Keratinocyte (primary cell): ENCODE results near the gene HAUS1. TPM values are rescaled to one million over a fixed set of nuclear protein-coding genes. Genes with fewer than 3 reads are reported as not detected.

Experiments
- DNase-seq: peaks from one replicate; pipeline ENCODE4 v3.0.0-alpha.2; 2011; ENCODE audit warnings: low read depth, missing footprints, low spot score
- FAIRE-seq: peaks from 2 replicates; lab custom pipeline; 2011; peaks lifted over from hg19 to GRCh38; lab: Jason Lieb, UNC
- H2AFZ ChIP-seq: 2 replicates; pipeline ENCODE4 v1.6.0; 2012; ENCODE audit warnings: low read length, control low read depth, inconsistent platforms; ENCODE audit not compliant: control insufficient read depth
- H3K27ac ChIP-seq: 2 replicates; pipeline ENCODE4 v1.5.1; 2011; ENCODE audit warnings: low read length; ENCODE audit not compliant: control insufficient read depth, insufficient read depth
- H3K27me3 ChIP-seq: 3 replicates; pipeline ENCODE4 v1.6.0; 2011; ENCODE audit warnings: low read length; ENCODE audit not compliant: control insufficient read depth, insufficient read depth; ENCODE audit errors: extremely low read depth
- H3K36me3 ChIP-seq, 2 experiments: 2 replicates in 1 of 2; 3 replicates in 1 of 2; pipeline ENCODE4 v1.5.1; 2011; ENCODE audit warnings: low read length in 2 of 2, mild to moderate bottlenecking in 1 of 2; ENCODE audit not compliant: control insufficient read depth in 2 of 2, insufficient read depth in 2 of 2; ENCODE audit errors: extremely low read depth in 1 of 2
- H3K4me1 ChIP-seq: 3 replicates; pipeline ENCODE4 v1.5.1; 2011; ENCODE audit warnings: low read length; ENCODE audit not compliant: control insufficient read depth, insufficient read depth; ENCODE audit errors: extremely low read depth
- H3K4me2 ChIP-seq: 3 replicates; pipeline ENCODE4 v1.6.0; 2011; ENCODE audit warnings: low read depth, low read length; ENCODE audit not compliant: control insufficient read depth, insufficient read depth; ENCODE audit errors: extremely low read depth
- H3K4me3 ChIP-seq, 3 experiments: fragments of 200-600 bp in 1 of 3; sonication (generic) in 1 of 3; 2 replicates in 2 of 3; 3 replicates in 1 of 3; pipeline ENCODE4 v1.5.1; 2011 to 2016; ENCODE audit warnings: low read length in 3 of 3, mild to moderate bottlenecking in 3 of 3, control low read depth in 2 of 3, inconsistent platforms in 1 of 3, low read depth in 1 of 3, mixed read lengths in 1 of 3, mixed run types in 1 of 3, moderate library complexity in 1 of 3; ENCODE audit not compliant: control insufficient read depth in 2 of 3, insufficient read depth in 2 of 3; ENCODE audit errors: extremely low read depth in 1 of 3
- H3K79me2 ChIP-seq: 2 replicates; pipeline ENCODE4 v1.6.0; 2012; ENCODE audit warnings: low read length; ENCODE audit not compliant: control insufficient read depth, insufficient read depth
- H3K9ac ChIP-seq: 3 replicates; pipeline ENCODE4 v1.6.0; 2011; ENCODE audit warnings: low read length; ENCODE audit not compliant: control insufficient read depth, insufficient read depth; ENCODE audit errors: extremely low read depth
- H3K9me1 ChIP-seq: 3 replicates; pipeline ENCODE4 v1.6.0; 2011; ENCODE audit warnings: low read length; ENCODE audit not compliant: control insufficient read depth, insufficient read depth; ENCODE audit errors: extremely low read depth
- H3K9me3 ChIP-seq: 2 replicates; pipeline ENCODE4 v1.5.1; 2012; ENCODE audit warnings: low read depth, low read length; ENCODE audit not compliant: control insufficient read depth
- H4K20me1 ChIP-seq: 3 replicates; pipeline ENCODE4 v1.6.0; 2011; ENCODE audit warnings: low read length; ENCODE audit not compliant: control insufficient read depth, insufficient read depth; ENCODE audit errors: extremely low read depth
- EZH2 ChIP-seq: IDR thresholded peaks from one replicate; pipeline ENCODE4 v1.6.1; 2012; ENCODE audit warnings: inconsistent platforms, mild to moderate bottlenecking, low read length, moderate library complexity
- dilution Hi-C: fragments of 300-500 bp; cut with MboI; formaldehyde crosslinking; loops from one replicate; pipeline ENCODE4 v1.7.0; 2020; ENCODE audit warnings: low sequenced_read_pairs; ENCODE audit not compliant: extremely low pct_ligation_motif_present
- polyA plus RNA-seq, 5 experiments: library from polyadenylated mRNA; depleted of rRNA in 3 of 5; stranded (reverse) in 3 of 5; stranded (forward) in 1 of 5; unstranded in 1 of 5; fragments of >200 nt; gene quantifications; 1 replicate in 1 of 5; 2 replicates in 3 of 5; 3 replicates in 1 of 5; pipeline versions ENCODE4 v1.2.1 to v1.2.3, GENCODE V29; 2011 to 2012; ENCODE audit warnings: missing spikeins in 2 of 5, low read depth in 1 of 5, low replicate concordance in 1 of 5
- TF ChIP-seq, protein P1 (sequence below), 3 experiments: IDR thresholded peaks in 1 of 3; conservative IDR thresholded peaks in 1 of 3; optimal IDR thresholded peaks in 1 of 3; 2 replicates in 2 of 3; 3 replicates in 1 of 3; pipeline versions ENCODE3 to v1.5.1; 2011; ENCODE audit warnings: low read length in 3 of 3, mild to moderate bottlenecking in 3 of 3, moderate library complexity in 2 of 3, control low read depth in 1 of 3, inconsistent platforms in 1 of 3; ENCODE audit not compliant: insufficient read depth in 2 of 3; ENCODE audit errors: extremely low read depth in 1 of 3

The HAUS1 gene
- polyA plus RNA-seq, 1 donor (not counting 4 experiments of a cell fraction or from before 2014, with no cell fraction given): 39.5 TPM

DNA sequence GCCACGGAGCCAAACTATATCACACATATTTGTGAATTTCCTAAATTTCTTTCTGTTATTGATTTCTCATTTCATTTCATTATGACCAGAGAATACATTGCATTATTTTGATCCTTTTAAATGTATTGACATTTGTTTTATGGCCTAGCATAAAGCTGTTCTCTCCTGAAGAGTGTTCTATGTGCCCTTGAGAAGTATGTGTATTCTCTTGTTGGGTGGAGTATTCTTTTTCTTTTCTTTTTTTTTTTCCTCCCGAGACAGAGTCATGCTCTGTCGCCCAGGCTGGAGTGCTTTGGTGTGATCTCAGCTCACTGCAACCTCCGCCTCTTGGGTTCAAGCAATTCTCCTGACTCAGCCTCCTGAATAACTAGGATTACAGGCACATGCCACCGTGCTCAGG lies 5.2 kb downstream of the HAUS1 start:
- H2AFZ ChIP-seq: no peak overlapping the region
- peaks cover 3% of the 10 kb centered on the region for H3K4me1 ChIP-seq
- no peak for DNase-seq
- TF ChIP-seq, protein P1, sequence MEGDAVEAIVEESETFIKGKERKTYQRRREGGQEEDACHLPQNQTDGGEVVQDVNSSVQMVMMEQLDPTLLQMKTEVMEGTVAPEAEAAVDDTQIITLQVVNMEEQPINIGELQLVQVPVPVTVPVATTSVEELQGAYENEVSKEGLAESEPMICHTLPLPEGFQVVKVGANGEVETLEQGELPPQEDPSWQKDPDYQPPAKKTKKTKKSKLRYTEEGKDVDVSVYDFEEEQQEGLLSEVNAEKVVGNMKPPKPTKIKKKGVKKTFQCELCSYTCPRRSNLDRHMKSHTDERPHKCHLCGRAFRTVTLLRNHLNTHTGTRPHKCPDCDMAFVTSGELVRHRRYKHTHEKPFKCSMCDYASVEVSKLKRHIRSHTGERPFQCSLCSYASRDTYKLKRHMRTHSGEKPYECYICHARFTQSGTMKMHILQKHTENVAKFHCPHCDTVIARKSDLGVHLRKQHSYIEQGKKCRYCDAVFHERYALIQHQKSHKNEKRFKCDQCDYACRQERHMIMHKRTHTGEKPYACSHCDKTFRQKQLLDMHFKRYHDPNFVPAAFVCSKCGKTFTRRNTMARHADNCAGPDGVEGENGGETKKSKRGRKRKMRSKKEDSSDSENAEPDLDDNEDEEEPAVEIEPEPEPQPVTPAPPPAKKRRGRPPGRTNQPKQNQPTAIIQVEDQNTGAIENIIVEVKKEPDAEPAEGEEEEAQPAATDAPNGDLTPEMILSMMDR (optimal IDR thresholded peaks at IDR 0.05 in 1 of 3, IDR thresholded peaks at IDR 0.05 in 1 of 3, conservative IDR thresholded peaks at IDR 0.05 in 1 of 3; ENCODE audit: extremely low read depth in 1 of 3, insufficient read depth in 2 of 3, low read length in 3 of 3): no peak
- TF ChIP-seq EZH2: no peak
- dilution Hi-C loops: no loop called here
- H4K20me1 ChIP-seq: no peaks in the 10 kb centered on the region
- FAIRE-seq: no peak
- no peaks in the 10 kb centered on the region for H3K36me3 ChIP-seq
- H3K9ac ChIP-seq: no peak overlapping the region
- H3K79me2 ChIP-seq: peaks cover 3% of the 10 kb centered on the region
- no peak overlapping the region for H3K27ac ChIP-seq
- no peaks in the 10 kb centered on the region for H3K9me3 ChIP-seq
- H3K27me3 ChIP-seq: no peaks in the 10 kb centered on the region
- no peak overlapping the region for H3K4me2 ChIP-seq
- H3K9me1 ChIP-seq: no peaks in the 10 kb centered on the region
- H3K4me3 ChIP-seq: no peak overlapping the region

DNA sequence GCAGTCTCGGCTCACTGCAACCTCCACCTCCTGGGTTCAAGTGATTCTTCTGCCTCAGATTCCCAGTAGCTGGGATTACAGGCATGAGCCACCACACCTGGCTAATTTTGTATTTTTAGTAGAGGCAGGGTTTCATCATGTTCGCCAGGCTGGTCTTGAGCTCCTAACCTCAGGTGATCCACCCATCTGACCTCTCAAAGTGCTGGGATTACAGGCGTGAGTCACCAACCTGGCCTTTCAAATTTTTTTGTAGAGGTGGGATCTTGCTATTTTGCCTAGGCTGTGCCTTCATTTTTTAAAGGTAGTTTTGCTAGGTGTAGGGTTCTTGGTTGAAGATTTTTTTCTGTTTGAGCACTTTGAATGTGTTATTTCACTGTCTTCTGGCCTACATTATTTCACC lies 6.2 kb downstream of the HAUS1 start:
- Histone ChIP-seq H2AFZ (no peak overlapping the region), H3K9me3 (no peaks in the 10 kb centered on the region), H3K9me1 (no peaks in the 10 kb centered on the region), H3K36me3 (no peaks in the 10 kb centered on the region), H4K20me1 (no peaks in the 10 kb centered on the region), H3K27me3 (no peaks in the 10 kb centered on the region), H3K27ac (no peak overlapping the region), H3K9ac (no peak overlapping the region), H3K4me3 (no peak overlapping the region), H3K4me1 (peaks cover 3% of the 10 kb centered on the region), H3K79me2 (no peaks in the 10 kb centered on the region), H3K4me2 (no peak overlapping the region)
- DNase-seq (no peak), FAIRE-seq (no peak)
- dilution Hi-C loops: no loop called here
- no peak for TF ChIP-seq EZH2
- TF ChIP-seq, protein P1 (optimal IDR thresholded peaks at IDR 0.05 in 1 of 3, IDR thresholded peaks at IDR 0.05 in 1 of 3, conservative IDR thresholded peaks at IDR 0.05 in 1 of 3; ENCODE audit: extremely low read depth in 1 of 3, insufficient read depth in 2 of 3, low read length in 3 of 3): no peak
